ENCODE measurements around the gene BCS1L. TPM values are rescaled to one million over a fixed set of nuclear protein-coding genes. Genes with fewer than 3 reads are reported as not detected.

Gene BCS1L
- total and polyA plus RNA-seq, 4 donors: 21.4 to 45.2 (median 35.2) TPM

GRCh38 chr2:218708086-218708485 lies 48.6 kb downstream of the BCS1L start:
- Histone ChIP-seq H3K27me3 (ENCODE audit: control insufficient read depth in 3 of 3, insufficient read depth in 3 of 3, low read length in 2 of 3) (no peaks in the 10 kb centered on the region), H3K9ac (ENCODE audit: insufficient read depth in 1 of 2, low read length in 2 of 2) (no peak overlapping the region), H3K4me3 (no peak overlapping the region), H3K9me3 (ENCODE audit: control insufficient read depth in 4 of 4, insufficient read depth in 3 of 4, low read length in 3 of 4) (no peaks in the 10 kb centered on the region), H3K36me3 (ENCODE audit: control insufficient read depth in 4 of 4, insufficient read depth in 4 of 4, low read length in 4 of 4) (no peaks in the 10 kb centered on the region), H3K27ac (ENCODE audit: low read depth in 1 of 2, low read length in 1 of 2) (no peak overlapping the region), H3K4me1 (ENCODE audit: control insufficient read depth in 5 of 5, insufficient read depth in 5 of 5, low read length in 5 of 5) (peaks cover 0 to 10% (median 3%) of the 10 kb centered on the region in 5 donors)
- no peak for TF ChIP-seq CTCF (IDR thresholded peaks at IDR 0.05; ENCODE audit: control extremely low read depth, extremely low read depth)
- WGBS, 2 donors: 89 to 90% methylated on average over 4 of the region's 4 CpGs
- DNase-seq (no peak), ATAC-seq (ENCODE audit: insufficient read depth, low FRiP score) (no peak)

- WGBS, 2 donors: 86 to 89% methylated on average over 8 of the region's 8 CpGs
- no peaks in the 10 kb centered on the region for H3K27me3 ChIP-seq (ENCODE audit: control insufficient read depth in 3 of 3, insufficient read depth in 3 of 3, low read length in 2 of 3)
- no peak overlapping the region for H3K4me3 ChIP-seq
- H3K9ac ChIP-seq (ENCODE audit: insufficient read depth in 1 of 2, low read length in 2 of 2): no peak overlapping the region
- no peak for ATAC-seq (ENCODE audit: insufficient read depth, low FRiP score)
- no peak for TF ChIP-seq CTCF (IDR thresholded peaks at IDR 0.05; ENCODE audit: control extremely low read depth, extremely low read depth)
- H3K9me3 ChIP-seq (ENCODE audit: control insufficient read depth in 4 of 4, insufficient read depth in 3 of 4, low read length in 3 of 4): no peaks in the 10 kb centered on the region
- peaks cover 0 to 12% (median 3%) of the 10 kb centered on the region in 5 donors for H3K4me1 ChIP-seq (ENCODE audit: control insufficient read depth in 5 of 5, insufficient read depth in 5 of 5, low read length in 5 of 5)
- no peak overlapping the region for H3K27ac ChIP-seq (ENCODE audit: low read depth in 1 of 2, low read length in 1 of 2)
- H3K36me3 ChIP-seq (ENCODE audit: control insufficient read depth in 4 of 4, insufficient read depth in 4 of 4, low read length in 4 of 4): no peaks in the 10 kb centered on the region
- DNase-seq: no peak
Measured at GRCh38 chr2:218709908-218710307, 50.4 kb downstream of the BCS1L start.

GRCh38 chr2:218710334-218710686 lies 50.8 kb downstream of the BCS1L start:
- no peaks in the 10 kb centered on the region for H3K36me3 ChIP-seq (ENCODE audit: control insufficient read depth in 4 of 4, insufficient read depth in 4 of 4, low read length in 4 of 4)
- no peak overlapping the region for H3K9ac ChIP-seq (ENCODE audit: insufficient read depth in 1 of 2, low read length in 2 of 2)
- TF ChIP-seq CTCF (IDR thresholded peaks at IDR 0.05; ENCODE audit: control extremely low read depth, extremely low read depth): no peak
- H3K4me1 ChIP-seq (ENCODE audit: control insufficient read depth in 5 of 5, insufficient read depth in 5 of 5, low read length in 5 of 5): peaks cover 0 to 16% (median 3%) of the 10 kb centered on the region in 5 donors
- no peak overlapping the region for H3K4me3 ChIP-seq
- no peak for DNase-seq
- H3K27ac ChIP-seq (ENCODE audit: low read depth in 1 of 2, low read length in 1 of 2): no peak overlapping the region
- H3K9me3 ChIP-seq (ENCODE audit: control insufficient read depth in 4 of 4, insufficient read depth in 3 of 4, low read length in 3 of 4): no peaks in the 10 kb centered on the region
- no peaks in the 10 kb centered on the region for H3K27me3 ChIP-seq (ENCODE audit: control insufficient read depth in 3 of 3, insufficient read depth in 3 of 3, low read length in 2 of 3)
- ATAC-seq (ENCODE audit: insufficient read depth, low FRiP score): no peak
- WGBS, 2 donors: 45 to 49% methylated on average over 14 of the region's 14 CpGs
